Measurements from ENCODE around the gene STUM. TPM values are rescaled to one million over a fixed set of nuclear protein-coding genes. Genes with fewer than 3 reads are reported as not detected.

The STUM gene
- total RNA-seq, 6 experiments from 2014 or later = 0.06 to 0.68 (median 0.13) TPM; not detected in 2

DNA sequence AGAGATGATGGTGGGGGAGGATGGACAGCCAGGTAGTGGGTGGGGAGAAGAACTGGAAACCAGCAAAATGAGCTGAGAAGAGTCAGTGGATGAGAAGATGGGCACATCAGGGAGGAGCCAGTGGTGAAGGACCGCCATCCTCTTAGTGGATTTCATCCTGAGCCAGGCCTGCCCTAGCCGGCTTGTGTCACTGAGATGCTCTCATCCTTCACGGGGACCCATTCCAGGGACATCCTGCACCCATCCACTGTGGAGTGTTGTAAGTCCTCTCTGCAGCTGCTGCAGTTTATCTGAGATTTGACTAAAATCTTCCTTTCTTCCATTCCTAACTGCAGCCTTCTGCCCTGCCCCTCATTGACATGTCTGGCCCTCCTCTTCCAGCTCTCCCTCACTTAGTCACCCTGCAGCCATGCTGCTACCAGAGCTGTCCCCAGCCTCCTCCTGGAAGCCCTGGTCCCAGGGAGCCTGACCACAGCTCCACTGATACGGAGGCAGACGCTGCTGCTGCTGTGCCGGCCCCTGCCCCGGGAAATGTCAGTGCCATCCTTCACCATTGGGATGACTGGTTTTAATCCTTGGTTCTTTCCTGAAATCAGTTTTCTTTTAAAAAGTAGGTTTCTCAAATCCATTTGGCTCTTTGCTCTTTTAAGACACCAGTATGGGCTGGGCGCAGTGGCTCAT, 33.2 kb downstream of the STUM start:
- H3K27ac ChIP-seq = no peak overlapping the region
- H3K36me3 ChIP-seq = no peaks in the 10 kb centered on the region
- intact Hi-C loops (cut with DNase I) = no loop called here
- no peak for ATAC-seq
- no peaks in the 10 kb centered on the region for H3K9me3 ChIP-seq
- WGBS (ENCODE audit: insufficient coverage, low coverage, low lambda C conversion rate, missing lambda C conversion rate) = 89% methylated on average over 6 of the region's 8 CpGs
- no peaks in the 10 kb centered on the region for H3K27me3 ChIP-seq
- no peak overlapping the region for H3K4me3 ChIP-seq
- peak in 1 of 3 donors; percentile 22 for DNase-seq
- H3K4me1 ChIP-seq = no peaks in the 10 kb centered on the region
- TF ChIP-seq, protein P1, sequence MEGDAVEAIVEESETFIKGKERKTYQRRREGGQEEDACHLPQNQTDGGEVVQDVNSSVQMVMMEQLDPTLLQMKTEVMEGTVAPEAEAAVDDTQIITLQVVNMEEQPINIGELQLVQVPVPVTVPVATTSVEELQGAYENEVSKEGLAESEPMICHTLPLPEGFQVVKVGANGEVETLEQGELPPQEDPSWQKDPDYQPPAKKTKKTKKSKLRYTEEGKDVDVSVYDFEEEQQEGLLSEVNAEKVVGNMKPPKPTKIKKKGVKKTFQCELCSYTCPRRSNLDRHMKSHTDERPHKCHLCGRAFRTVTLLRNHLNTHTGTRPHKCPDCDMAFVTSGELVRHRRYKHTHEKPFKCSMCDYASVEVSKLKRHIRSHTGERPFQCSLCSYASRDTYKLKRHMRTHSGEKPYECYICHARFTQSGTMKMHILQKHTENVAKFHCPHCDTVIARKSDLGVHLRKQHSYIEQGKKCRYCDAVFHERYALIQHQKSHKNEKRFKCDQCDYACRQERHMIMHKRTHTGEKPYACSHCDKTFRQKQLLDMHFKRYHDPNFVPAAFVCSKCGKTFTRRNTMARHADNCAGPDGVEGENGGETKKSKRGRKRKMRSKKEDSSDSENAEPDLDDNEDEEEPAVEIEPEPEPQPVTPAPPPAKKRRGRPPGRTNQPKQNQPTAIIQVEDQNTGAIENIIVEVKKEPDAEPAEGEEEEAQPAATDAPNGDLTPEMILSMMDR (IDR thresholded peaks at IDR 0.05) = no peak
- no peak for TF ChIP-seq POLR2A (IDR thresholded peaks at IDR 0.05)

DNA sequence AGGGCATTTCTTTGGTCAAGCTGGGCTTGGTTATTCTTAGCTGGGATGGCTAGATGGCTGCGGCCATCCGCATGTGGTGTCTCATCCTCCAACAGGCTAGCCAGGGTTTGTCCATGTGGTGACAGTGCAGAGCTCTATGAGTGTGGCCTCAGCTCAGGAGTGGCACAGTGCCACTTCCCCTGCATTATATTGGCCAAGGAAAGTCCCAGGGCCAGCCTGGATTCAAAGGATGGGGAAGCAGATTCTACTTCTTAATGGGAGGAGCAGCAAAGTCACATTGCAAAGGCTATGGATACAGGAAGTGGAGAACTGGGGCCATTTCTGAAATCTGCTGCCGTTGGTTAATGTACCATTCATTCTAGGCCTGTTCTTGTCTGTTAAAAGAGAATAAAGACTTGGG, 34.4 kb downstream of the STUM start:
- Histone ChIP-seq H3K9me3 (no peaks in the 10 kb centered on the region), H3K4me3 (no peak overlapping the region), H3K27ac (no peak overlapping the region), H3K27me3 (no peaks in the 10 kb centered on the region), H3K36me3 (no peaks in the 10 kb centered on the region), H3K4me1 (no peaks in the 10 kb centered on the region)
- TF ChIP-seq, protein P1 (IDR thresholded peaks at IDR 0.05) = no peak
- TF ChIP-seq POLR2A (IDR thresholded peaks at IDR 0.05) = no peak
- no peak for ATAC-seq
- WGBS (ENCODE audit: insufficient coverage, low coverage, low lambda C conversion rate, missing lambda C conversion rate) = 91% methylated on average over 1 of the region's 3 CpGs
- intact Hi-C loops (cut with DNase I) = no loop called here
- DNase-seq = peak in 1 of 3 donors; percentile 22

DNA sequence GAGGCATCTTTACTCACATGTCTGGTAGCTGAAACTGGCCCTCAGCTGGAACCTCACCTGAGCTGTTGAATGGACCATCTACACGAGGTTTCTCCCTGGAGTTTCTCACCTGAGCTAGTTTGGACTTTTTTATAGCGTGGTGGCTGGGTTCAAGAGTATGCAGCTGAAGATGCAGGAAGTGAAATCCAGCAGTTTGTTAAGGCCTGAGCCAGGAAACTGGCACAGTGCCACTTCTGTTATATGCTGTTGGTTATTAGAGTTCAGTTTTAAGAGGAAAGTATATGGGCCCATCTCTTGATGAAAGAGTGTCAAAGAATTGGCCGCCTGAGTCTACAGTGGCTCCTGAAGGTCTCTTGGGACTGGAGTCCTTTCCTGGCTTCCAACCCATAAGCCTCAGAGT, 35.6 kb downstream of the STUM start:
- H3K4me1 ChIP-seq = no peaks in the 10 kb centered on the region
- H3K36me3 ChIP-seq = no peaks in the 10 kb centered on the region
- DNase-seq (no peak), ATAC-seq (no peak)
- H3K27me3 ChIP-seq = no peaks in the 10 kb centered on the region
- intact Hi-C loops (cut with DNase I) = no loop called here
- H3K9me3 ChIP-seq = no peaks in the 10 kb centered on the region
- no peak for TF ChIP-seq POLR2A (IDR thresholded peaks at IDR 0.05)
- TF ChIP-seq, protein P1 (IDR thresholded peaks at IDR 0.05) = no peak
- H3K27ac ChIP-seq = no peak overlapping the region
- H3K4me3 ChIP-seq = no peak overlapping the region
- WGBS (ENCODE audit: insufficient coverage, low coverage, low lambda C conversion rate, missing lambda C conversion rate) = 57% methylated on average over 3 of the region's 3 CpGs

DNA sequence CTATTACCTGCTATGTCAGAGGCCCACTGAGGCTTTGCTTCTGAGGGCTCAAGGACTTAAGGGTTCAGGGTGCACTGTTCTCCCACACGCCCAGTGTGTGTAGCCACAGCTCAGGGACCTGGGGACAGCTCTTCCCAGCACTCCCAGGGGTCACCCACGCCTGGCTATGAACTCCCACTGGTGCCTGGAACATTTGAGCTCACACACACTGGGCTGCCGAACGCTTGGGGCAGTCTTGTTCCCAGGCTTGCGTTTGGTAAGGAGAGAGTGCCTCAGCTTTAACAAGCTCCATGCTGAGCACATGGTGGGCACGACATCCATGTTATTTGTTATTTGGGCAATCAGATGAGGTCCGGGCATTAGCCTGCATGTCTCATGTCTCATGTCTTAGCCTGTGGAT, 37.6 kb downstream of the STUM start:
- ATAC-seq = no peak
- Histone ChIP-seq H3K4me1 (no peaks in the 10 kb centered on the region), H3K36me3 (no peaks in the 10 kb centered on the region), H3K4me3 (no peak overlapping the region), H3K27me3 (no peaks in the 10 kb centered on the region), H3K27ac (no peak overlapping the region), H3K9me3 (no peaks in the 10 kb centered on the region)
- DNase-seq = no peak
- no peak for TF ChIP-seq POLR2A (IDR thresholded peaks at IDR 0.05)
- TF ChIP-seq, protein P1 (IDR thresholded peaks at IDR 0.05) = no peak
- WGBS (ENCODE audit: insufficient coverage, low coverage, low lambda C conversion rate, missing lambda C conversion rate) = 92% methylated on average over 2 of the region's 7 CpGs
- intact Hi-C loops (cut with DNase I) = no loop called here

Data from right lobe of liver (tissue), 6 donors.